ENCODE data around the gene OR10H1.
"Not testable (repeated sequence)": the region's sequence is repeated elsewhere in the genome, so short reads cannot be mapped to it uniquely, and the experiment has no call there.

Gene OR10H1

GRCh38 chr19:15815306-15815705 is at the start of gene OR10H1:
Gene OR10H1 (minus strand): TSS chr19:15815664. CDS start chr19:15808037, 7,627 bp downstream.
- DNase-seq (ENCODE audit: low read depth) = no peak
- H3K4me3 ChIP-seq (ENCODE audit: low read depth, low read length) = no peak within 1 kb of the TSS

- DNase-seq (ENCODE audit: low read depth) = no peak
- H3K4me3 ChIP-seq (ENCODE audit: low read depth, low read length) = no peak overlapping the region
These were observed 49.4 kb upstream of the OR10H1 start for GRCh38 chr19:15864824-15865223.

DNA sequence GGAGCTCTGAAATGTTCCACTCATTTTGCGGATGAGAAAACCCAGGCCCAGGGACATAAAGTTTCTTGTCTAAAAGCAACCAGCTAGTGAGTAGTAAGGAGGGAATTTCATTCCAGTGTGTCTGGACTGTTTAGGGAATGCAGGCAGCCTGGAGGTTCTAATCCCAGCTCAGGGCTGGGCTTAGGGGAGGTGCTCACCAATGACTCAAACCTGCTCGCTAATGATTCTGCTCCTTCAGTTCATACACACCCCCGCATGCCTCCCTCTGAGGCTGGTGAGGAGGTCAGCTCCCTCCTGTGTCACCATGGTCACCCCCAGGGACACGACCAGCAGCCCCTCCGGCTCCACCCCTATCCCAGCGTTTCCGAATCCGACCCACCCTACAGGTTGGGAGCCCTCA is 47.8 kb upstream of the OR10H1 start:
- DNase-seq (ENCODE audit: low read depth) = no peak
- H3K4me3 ChIP-seq (ENCODE audit: low read depth, low read length) = no peak overlapping the region

GRCh38 chr19:15862444-15862843 is 47.0 kb upstream of the OR10H1 start:
- no peak overlapping the region for H3K4me3 ChIP-seq (ENCODE audit: low read depth, low read length)
- DNase-seq (ENCODE audit: low read depth) = no peak

GRCh38 chr19:15860522-15860921 is 45.1 kb upstream of the OR10H1 start:
- no peak for DNase-seq (ENCODE audit: low read depth)
- H3K4me3 ChIP-seq (ENCODE audit: low read depth, low read length) = no peak overlapping the region

DNA sequence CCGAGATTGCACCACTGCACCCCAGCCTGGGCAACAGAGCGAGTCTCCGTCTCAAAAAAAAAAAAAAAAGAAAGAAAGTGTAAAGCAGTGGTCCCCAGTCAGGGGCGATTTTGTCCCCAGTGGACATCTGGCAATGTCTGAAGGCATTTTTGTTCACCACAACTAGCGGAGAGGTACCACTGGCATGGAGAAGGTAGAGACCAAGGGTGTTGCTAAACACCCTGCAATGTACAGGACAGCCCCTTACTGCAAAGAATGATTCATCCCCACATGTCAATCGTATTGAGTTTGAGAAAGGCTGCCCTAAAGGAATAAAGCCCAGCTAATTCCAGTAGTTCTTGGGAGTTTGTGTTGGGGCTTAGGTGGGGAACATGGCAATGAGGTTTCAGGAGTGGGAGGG is 43.7 kb upstream of the OR10H1 start:
- no peak for DNase-seq (ENCODE audit: low read depth)
- H3K4me3 ChIP-seq (ENCODE audit: low read depth, low read length) = no peak overlapping the region

GRCh38 chr19:15850385-15850784 is 34.9 kb upstream of the OR10H1 start:
- DNase-seq (ENCODE audit: low read depth) = no peak
- no peak overlapping the region for H3K4me3 ChIP-seq (ENCODE audit: low read depth, low read length)

DNA sequence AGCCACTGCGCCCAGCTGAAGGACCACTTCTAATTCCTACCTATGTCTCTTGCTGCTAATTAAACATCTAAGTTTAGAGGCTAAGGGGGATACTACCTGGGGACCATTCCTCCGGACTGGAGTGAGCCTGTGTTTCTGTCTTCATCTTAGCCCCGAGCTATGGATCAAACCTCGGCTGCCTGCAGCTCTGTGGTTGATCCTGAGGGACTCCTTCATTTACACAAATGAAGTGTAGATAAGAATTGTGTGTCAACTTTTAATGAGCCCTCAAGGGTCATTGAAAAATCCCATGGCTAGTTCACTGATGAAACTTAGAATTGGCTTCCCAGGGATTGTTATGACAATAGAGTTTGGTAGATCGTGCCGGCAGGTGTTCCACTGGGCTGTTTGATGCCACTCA is 31.5 kb upstream of the OR10H1 start:
- H3K4me3 ChIP-seq (ENCODE audit: low read depth, low read length) = no peak overlapping the region

GRCh38 chr19:15843894-15844222 is 28.4 kb upstream of the OR10H1 start:
- DNase-seq (ENCODE audit: low read depth); H3K4me3 ChIP-seq (ENCODE audit: low read depth, low read length): not testable (repeated sequence)

More for the DNA sequence above, 31.5 kb upstream of the OR10H1 start:
- DNase-seq (ENCODE audit: low read depth) = no peak

DNA sequence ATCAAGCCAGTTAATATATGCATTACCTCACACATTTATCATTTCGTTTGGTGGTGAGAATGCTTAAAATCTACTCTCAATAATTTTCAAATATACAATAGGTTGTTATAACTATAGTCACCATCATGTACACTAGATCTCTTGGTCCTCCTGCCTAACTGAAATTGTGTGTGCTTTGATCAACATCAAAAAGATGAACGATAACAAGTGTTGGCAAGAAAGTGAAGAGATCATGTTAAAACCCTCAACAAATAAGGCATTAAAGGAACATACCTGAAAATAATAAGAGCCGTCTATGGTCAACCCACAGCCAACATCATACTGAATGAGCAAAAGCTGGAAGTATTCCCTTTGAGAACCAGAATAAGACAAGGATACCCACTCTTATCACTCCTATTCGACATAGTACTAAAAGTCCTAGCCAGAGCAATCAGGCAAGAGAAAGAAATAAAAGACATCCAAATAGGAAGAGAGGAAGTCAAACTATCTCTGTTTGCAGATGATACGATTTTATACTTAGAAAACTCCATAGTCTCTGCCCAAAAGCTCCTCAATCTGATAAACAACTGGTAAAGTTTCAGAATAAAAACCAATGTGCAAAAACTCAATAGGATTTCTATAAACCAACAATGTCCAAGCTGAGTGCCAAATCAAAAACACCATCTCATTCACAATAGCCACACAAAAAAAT is 27.9 kb upstream of the OR10H1 start:
- H3K4me3 ChIP-seq (ENCODE audit: low read depth, low read length) = no peak overlapping the region
- no peak for DNase-seq (ENCODE audit: low read depth)

GRCh38 chr19:15841875-15842569 is 26.6 kb upstream of the OR10H1 start:
- DNase-seq (ENCODE audit: low read depth) = no peak

GRCh38 chr19:15840833-15841232 is 25.4 kb upstream of the OR10H1 start:
- no peak overlapping the region for H3K4me3 ChIP-seq (ENCODE audit: low read depth, low read length)
- DNase-seq (ENCODE audit: low read depth) = no peak

More at GRCh38 chr19:15841875-15842569, 26.6 kb upstream of the OR10H1 start:
- no peak overlapping the region for H3K4me3 ChIP-seq (ENCODE audit: low read depth, low read length)

DNA sequence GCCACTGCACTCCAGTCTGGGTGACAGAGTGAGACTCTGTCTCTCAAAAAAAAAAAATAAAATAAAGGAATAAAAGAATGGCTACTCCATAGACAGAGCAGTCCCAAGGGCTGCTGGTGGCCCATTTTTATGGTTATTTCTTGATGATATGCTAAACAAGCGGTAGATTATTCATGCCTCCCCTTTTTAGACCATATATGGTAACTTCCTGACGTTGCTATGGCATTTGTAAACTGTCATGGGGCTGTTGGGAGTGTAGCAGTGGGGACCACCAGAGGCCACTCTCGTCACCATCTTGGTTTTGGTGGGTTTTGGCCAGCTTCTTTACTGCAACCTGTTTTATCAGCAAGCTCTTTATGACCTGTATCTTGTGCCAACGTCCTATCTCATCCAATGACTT is 24.4 kb upstream of the OR10H1 start:
- DNase-seq (ENCODE audit: low read depth); H3K4me3 ChIP-seq (ENCODE audit: low read depth, low read length): not testable (repeated sequence)

DNA sequence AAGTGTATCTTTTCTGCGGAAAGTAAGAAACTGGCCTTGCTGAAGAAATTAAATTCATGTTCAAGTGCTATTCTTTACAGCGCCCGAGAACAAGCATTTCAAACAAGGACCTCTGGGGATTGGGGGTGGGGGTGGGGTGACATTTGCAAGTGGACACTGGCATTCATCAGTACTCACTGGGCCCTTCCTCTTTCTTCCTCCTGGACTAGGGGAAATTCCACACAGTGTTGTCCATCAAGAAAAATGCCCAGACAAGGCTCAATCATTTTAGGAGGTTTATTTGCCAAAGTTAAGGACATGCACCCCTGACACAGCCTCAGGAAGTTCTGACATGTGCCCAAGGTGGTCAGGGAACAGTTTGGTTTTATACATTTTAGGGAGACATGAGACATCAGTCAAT is 22.9 kb upstream of the OR10H1 start:
- no peak overlapping the region for H3K4me3 ChIP-seq (ENCODE audit: low read depth, low read length)
- DNase-seq (ENCODE audit: low read depth) = no peak

DNA sequence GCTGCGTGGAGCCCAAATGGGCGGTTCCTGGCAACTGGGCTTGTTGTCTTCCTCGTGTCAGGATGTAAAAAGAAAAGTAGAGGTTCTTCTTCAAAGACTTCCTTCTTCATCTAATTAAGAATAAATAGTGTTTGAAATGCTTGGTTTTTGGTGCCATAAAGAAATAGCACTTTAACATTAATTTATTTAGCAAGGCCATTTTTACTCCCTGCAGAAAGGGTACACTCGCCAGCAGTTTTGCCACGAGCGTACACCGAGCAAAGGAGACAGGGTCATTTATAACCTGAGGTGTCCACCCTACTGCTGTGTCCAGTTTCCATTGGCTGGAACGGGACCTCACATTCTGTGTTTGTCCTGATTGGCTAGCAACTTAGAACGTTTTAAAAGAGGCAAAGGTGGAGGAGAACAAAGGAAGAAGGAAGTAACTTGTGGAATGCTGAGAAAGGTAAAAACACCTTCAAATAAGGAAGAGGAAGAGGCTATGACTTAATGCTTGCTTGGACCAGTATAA is 21.8 kb upstream of the OR10H1 start:
- no peak for DNase-seq (ENCODE audit: low read depth)
- peak overlapping the region; percentile 82 for H3K4me3 ChIP-seq (ENCODE audit: low read depth, low read length)

DNA sequence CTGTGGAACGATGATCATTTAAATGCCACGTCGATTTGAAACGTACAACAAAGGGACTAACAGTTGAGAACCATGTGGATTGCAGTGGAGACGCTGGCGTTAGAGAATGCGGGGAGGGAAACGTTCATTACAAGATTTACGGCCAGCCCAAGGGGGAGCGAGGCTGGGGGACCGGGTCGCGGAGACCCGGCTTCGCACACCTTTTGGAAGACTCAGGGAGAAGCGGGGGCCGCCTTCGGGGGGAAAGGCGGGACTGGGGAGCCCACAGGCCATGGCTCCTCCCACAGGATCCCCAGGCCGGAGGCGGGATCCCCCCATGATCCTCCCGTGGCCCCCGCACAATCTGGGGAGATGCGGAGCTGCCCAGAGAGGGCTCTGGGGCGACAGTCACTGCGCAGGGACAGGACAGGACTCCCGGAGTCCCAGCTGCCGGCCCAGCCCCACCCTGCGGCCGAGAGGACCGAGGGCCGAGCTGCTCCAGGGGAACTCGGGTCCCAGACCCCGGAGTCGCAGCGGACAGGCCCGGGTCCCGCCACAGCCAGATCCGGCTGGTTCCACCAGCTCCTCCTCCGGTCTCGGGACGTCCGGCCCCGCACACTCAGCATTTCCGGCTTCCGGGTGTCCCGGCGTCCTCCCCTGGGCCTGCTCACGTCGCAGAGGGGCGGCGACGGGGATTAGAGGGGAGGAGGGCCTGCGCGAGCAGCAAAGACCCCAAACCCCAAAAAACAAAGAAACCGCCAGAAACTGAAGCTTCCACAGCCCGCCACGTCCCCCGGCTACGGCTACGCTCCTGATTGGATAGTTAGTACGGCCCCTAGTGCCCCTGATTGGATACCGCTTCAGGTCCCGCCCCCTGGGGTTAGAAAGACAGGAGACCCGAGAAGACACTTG is 21.1 kb upstream of the OR10H1 start:
- H3K4me3 ChIP-seq (ENCODE audit: low read depth, low read length) = peak overlapping the region; percentile 82
- DNase-seq (ENCODE audit: low read depth) = peak; percentile 70

DNA sequence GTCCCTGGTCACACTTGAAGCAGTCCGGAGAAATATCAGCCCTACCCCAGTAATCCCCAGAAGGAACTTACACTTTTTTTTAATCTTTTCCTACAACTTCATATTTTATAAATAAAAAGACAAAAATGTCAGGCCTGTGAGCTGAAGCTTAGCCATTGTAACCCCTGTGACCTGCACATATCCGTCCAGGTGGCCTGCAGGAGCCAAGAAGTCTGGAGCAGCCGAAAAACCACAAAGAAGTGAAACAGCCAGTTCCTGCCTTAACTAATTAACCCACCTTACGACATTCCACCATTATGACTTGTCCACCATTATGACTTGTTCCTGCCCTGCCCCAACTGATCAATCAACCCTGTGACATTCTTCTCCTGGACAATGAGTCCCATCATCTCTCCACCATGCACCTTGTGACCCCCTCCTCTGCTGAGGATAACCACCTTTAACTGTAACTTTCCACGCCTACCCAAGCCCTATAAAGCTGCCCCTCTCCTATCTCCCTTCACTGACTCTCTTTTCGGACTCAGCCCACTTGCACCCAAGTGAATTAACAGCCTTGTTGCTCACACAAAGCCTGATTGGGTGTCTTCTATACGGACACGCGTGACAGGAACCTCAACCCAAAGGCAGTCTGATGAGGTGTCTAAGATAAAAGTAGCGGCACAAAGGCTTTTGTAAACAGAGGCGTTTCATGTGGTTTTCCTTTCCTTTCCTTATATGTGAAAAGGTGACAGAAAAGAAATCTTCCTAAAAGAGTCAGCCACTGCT is 20.3 kb upstream of the OR10H1 start:
- peak overlapping the region; percentile 82 for H3K4me3 ChIP-seq (ENCODE audit: low read depth, low read length)
- DNase-seq (ENCODE audit: low read depth) = not testable (repeated sequence)

GRCh38 chr19:15834232-15834631 is 18.8 kb upstream of the OR10H1 start:
- H3K4me3 ChIP-seq (ENCODE audit: low read depth, low read length); DNase-seq (ENCODE audit: low read depth): not testable (repeated sequence)

DNA sequence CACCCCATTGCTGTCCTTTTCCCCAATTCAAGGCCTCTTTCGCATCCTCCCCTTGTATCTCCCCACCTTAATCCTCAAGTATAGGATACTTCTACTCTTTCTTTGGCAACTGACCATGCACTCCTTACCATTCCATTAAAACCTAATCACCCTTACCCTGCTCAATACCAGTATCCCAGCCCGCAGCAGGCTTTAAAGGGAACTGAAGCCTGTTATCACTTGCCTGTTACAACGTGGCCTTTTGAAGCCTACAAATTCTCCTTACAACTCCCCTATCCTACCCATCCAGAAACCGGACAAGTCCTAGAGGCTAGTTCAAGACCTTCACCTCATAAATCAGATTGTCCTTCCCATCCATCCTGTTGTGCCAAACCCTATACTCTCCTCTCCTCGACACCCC is 16.2 kb upstream of the OR10H1 start:
- DNase-seq (ENCODE audit: low read depth) = no peak
- H3K4me3 ChIP-seq (ENCODE audit: low read depth, low read length) = no peak overlapping the region
